ENCODE results near the gene CACNA2D2. TPM values are rescaled to one million over a fixed set of nuclear protein-coding genes. Genes with fewer than 3 reads are reported as not detected.

CACNA2D2 gene
- total and polyA plus RNA-seq, 2 of the 8 experiments (the other 6 are each of a cell fraction or from before 2014, with no cell fraction given): 14.1 to 25.0 TPM

- H3K9ac ChIP-seq (replicated peaks in 1 of 4; ENCODE audit: extremely low read depth in 1 of 4, low read depth in 3 of 4, low read length in 3 of 4): no peak overlapping the region; a peak in 1 of 7 replicates
- H3K27ac ChIP-seq (ENCODE audit: low read depth, low read length): no peak overlapping the region
- no peak overlapping the region for H3K4ac ChIP-seq (replicated peaks; ENCODE audit: insufficient read length, low read depth, low read length)
- peaks cover 0 to 2% (median 0%) of the 10 kb centered on the region in 4 experiments; a peak in 2 of 7 replicates for H3K27me3 ChIP-seq (replicated peaks in 1 of 4; ENCODE audit: control insufficient read depth in 3 of 4, extremely low read depth in 1 of 4, insufficient read depth in 3 of 4, low read length in 3 of 4)
- no peak overlapping the region for H4K91ac ChIP-seq (replicated peaks; ENCODE audit: insufficient read length, low read length)
- H2AFZ ChIP-seq (ENCODE audit: low read length): no peak overlapping the region
- H3K18ac ChIP-seq (ENCODE audit: extremely low read depth, low read length): no peak overlapping the region
- H3K9me3 ChIP-seq (ENCODE audit: insufficient read depth in 2 of 2, low read depth in 1 of 2, low read length in 1 of 2): no peaks in the 10 kb centered on the region
- no peak overlapping the region for H3K4me3 ChIP-seq (ENCODE audit: extremely low read depth in 1 of 4, insufficient read depth in 2 of 4, low read depth in 3 of 4, low read length in 4 of 4)
- H2BK15ac ChIP-seq (ENCODE audit: low read length): no peak overlapping the region
- no peak overlapping the region for H2BK12ac ChIP-seq (ENCODE audit: low read depth, low read length)
- H2BK5ac ChIP-seq (ENCODE audit: low read depth, low read length): no peak overlapping the region
- H3K36me3 ChIP-seq (ENCODE audit: control insufficient read depth in 2 of 4, insufficient read depth in 4 of 4, low read length in 3 of 4): no peaks in the 10 kb centered on the region; a peak in 1 of 8 replicates
- H3K79me1 ChIP-seq (ENCODE audit: low read depth, low read length): no peaks in the 10 kb centered on the region; the same call in 1 of the 2 replicates
- POLR2A ChIA-PET (ENCODE audit: partially characterized antibody): interaction anchor here (0.8 kb wide), 1 partner anchor 43 kb away, joined by 5 read pairs; no protein-coding TSS in a partner anchor
- H3K23ac ChIP-seq (ENCODE audit: insufficient read length): no peak overlapping the region
- WGBS, 2 experiments (ENCODE audit: extremely low coverage in 1 of 2, insufficient coverage in 1 of 2, insufficient read length in 1 of 2, insufficient replicate concordance in 2 of 2, low coverage in 1 of 2, low lambda C conversion rate in 2 of 2, missing lambda C conversion rate in 1 of 2): 88% methylated on average over 4 of the region's 4 CpGs; no CpG with 5 or more reads in 1 of the 2 experiments
- no peaks in the 10 kb centered on the region; a peak in 1 of 7 replicates for H3K4me1 ChIP-seq (replicated peaks in 1 of 4; ENCODE audit: control insufficient read depth in 3 of 4, insufficient read depth in 4 of 4, low read length in 3 of 4)
- no peak overlapping the region for H3K4me2 ChIP-seq (ENCODE audit: insufficient read depth in 1 of 2, low read depth in 2 of 2, low read length in 2 of 2)
- no peak overlapping the region for H4K8ac ChIP-seq (ENCODE audit: extremely low read depth, insufficient read depth, low read length)
- H2BK20ac ChIP-seq (ENCODE audit: low read length): no peak overlapping the region
- H4K5ac ChIP-seq (ENCODE audit: insufficient read length, low read depth, low read length): no peak overlapping the region
- no peaks in the 10 kb centered on the region for H3K79me2 ChIP-seq (ENCODE audit: control insufficient read depth in 1 of 2, insufficient read depth in 2 of 2, low read length in 2 of 2)
- no peak for DNase-seq (ENCODE audit: low read depth in 1 of 2, low spot score in 2 of 2)
- no peak overlapping the region for H3K56ac ChIP-seq (replicated peaks; ENCODE audit: insufficient read length, low read depth, low read length)
- no peak overlapping the region for H3K14ac ChIP-seq (ENCODE audit: insufficient read length)
- no peak overlapping the region for H2BK120ac ChIP-seq (replicated peaks; ENCODE audit: low read depth, low read length)
- no peak overlapping the region for H2AK5ac ChIP-seq (ENCODE audit: low read depth, low read length)
- no peak for FAIRE-seq
- CTCF ChIA-PET (ENCODE audit: partially characterized antibody): interaction anchor here (0.7 to 8.0 kb wide), 10 partner anchors 8 to 161 kb away, joined by 3 to 63 read pairs (median 4); partner anchors contain the start of gene CACNA2D2
- no peaks in the 10 kb centered on the region for H3K23me2 ChIP-seq (ENCODE audit: low read depth, low read length)
- H4K20me1 ChIP-seq (replicated peaks in 1 of 2; ENCODE audit: control insufficient read depth in 1 of 2, insufficient read depth in 2 of 2, low read length in 2 of 2): peaks cover 2 to 10% of the 10 kb centered on the region in 2 experiments
- TF ChIP-seq CREB1 (IDR thresholded peaks at IDR 0.05): no peak
Observed at GRCh38 chr3:50411229-50411628, 92.2 kb downstream of the CACNA2D2 start.

All from H1 (cell line).